Ovary (tissue), 3 donors: ENCODE data around the gene PDXK.

Source experiments
- POLR2A ChIP-seq: fragments of 450-650 bp; IDR thresholded peaks from one replicate; pipeline ENCODE4 v1.6.1; 2017; ENCODE audit warnings: antibody characterized with exemption, mild to moderate bottlenecking, moderate library complexity
- TF ChIP-seq, protein P1 (sequence below), 3 donors: fragments of 450-650 bp in 2 of 3; fragments of 200-600 bp in 1 of 3; IDR thresholded peaks; one replicate each; pipeline versions ENCODE4 v1.5.1 to v1.8.0; 2016 to 2022; ENCODE audit warnings: antibody characterized with exemption in 3 of 3, mild to moderate bottlenecking in 1 of 3
- donor health status: DM: no; HTN: no; CAD: no.

DNA sequence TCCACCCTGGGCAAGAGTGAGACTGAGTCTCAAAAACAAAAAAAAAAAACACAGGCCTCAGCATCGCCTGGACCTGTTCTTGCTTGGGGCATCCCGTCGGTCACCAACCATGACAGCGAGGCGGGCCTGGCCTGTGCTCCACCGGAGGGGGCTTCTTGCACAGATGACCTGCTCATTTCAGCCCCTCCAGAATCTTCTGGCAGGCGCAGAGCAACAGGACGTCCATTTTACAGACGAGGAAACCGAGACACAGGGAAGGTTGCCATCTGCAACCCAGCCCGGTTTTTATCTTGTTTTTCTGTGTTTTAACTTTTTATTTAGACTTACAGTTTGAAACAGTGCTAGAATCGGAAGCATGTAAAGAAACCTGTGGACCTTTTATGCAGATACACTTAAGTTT, 56.3 kb downstream of the PDXK start:
- TF ChIP-seq, protein P1, sequence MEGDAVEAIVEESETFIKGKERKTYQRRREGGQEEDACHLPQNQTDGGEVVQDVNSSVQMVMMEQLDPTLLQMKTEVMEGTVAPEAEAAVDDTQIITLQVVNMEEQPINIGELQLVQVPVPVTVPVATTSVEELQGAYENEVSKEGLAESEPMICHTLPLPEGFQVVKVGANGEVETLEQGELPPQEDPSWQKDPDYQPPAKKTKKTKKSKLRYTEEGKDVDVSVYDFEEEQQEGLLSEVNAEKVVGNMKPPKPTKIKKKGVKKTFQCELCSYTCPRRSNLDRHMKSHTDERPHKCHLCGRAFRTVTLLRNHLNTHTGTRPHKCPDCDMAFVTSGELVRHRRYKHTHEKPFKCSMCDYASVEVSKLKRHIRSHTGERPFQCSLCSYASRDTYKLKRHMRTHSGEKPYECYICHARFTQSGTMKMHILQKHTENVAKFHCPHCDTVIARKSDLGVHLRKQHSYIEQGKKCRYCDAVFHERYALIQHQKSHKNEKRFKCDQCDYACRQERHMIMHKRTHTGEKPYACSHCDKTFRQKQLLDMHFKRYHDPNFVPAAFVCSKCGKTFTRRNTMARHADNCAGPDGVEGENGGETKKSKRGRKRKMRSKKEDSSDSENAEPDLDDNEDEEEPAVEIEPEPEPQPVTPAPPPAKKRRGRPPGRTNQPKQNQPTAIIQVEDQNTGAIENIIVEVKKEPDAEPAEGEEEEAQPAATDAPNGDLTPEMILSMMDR (IDR thresholded peaks at IDR 0.05) = no peak
- no peak for TF ChIP-seq POLR2A
